Effector memory CD4-positive, alpha-beta T cell (primary cell): Measurements from ENCODE around the gene MYO5B.

Source experiments
- DNase-seq, 3 donors: peaks; one replicate each; pipeline ENCODE4 v3.0.0-alpha.2; 2020
- H3K27ac ChIP-seq: 2 replicates; pipeline ENCODE4 v1.7.0; 2013; ENCODE audit warnings: mild to moderate bottlenecking, low read length, moderate library complexity; ENCODE audit not compliant: insufficient read depth, poor library complexity, severe bottlenecking
- H3K27me3 ChIP-seq: replicated peaks from 2 replicates; pipeline ENCODE4 v1.7.0; 2013; ENCODE audit warnings: mild to moderate bottlenecking, low read length; ENCODE audit not compliant: insufficient read depth, control insufficient read depth, poor library complexity, severe bottlenecking
- H3K36me3 ChIP-seq: 2 replicates; pipeline ENCODE4 v1.7.0; 2013; ENCODE audit warnings: mild to moderate bottlenecking, low read length, moderate library complexity; ENCODE audit not compliant: control insufficient read depth, insufficient read depth
- H3K4me1 ChIP-seq: 2 replicates; pipeline ENCODE4 v1.7.0; 2013; ENCODE audit warnings: low read length, mild to moderate bottlenecking; ENCODE audit not compliant: control insufficient read depth, insufficient read depth, poor library complexity, severe bottlenecking
- H3K4me3 ChIP-seq: 2 replicates; pipeline ENCODE4 v1.7.0; 2013; ENCODE audit warnings: low read length, low read depth, mild to moderate bottlenecking; ENCODE audit not compliant: insufficient read depth, poor library complexity, severe bottlenecking
- H3K9me3 ChIP-seq: 2 replicates; pipeline ENCODE4 v1.7.0; 2013; ENCODE audit warnings: mild to moderate bottlenecking, low read length, moderate library complexity; ENCODE audit not compliant: control insufficient read depth

Gene MYO5B

GRCh38 chr18:49834258-49834657, 360.7 kb downstream of the MYO5B start:
- H3K4me3 ChIP-seq = no peak overlapping the region
- H3K27me3 ChIP-seq = no peaks in the 10 kb centered on the region
- H3K36me3 ChIP-seq = no peaks in the 10 kb centered on the region
- no peaks in the 10 kb centered on the region for H3K4me1 ChIP-seq
- DNase-seq = no peak
- H3K9me3 ChIP-seq = no peaks in the 10 kb centered on the region
- H3K27ac ChIP-seq = no peak overlapping the region

GRCh38 chr18:49833814-49834213, 361.1 kb downstream of the MYO5B start:
- Histone ChIP-seq H3K4me3 (no peak overlapping the region), H3K9me3 (no peaks in the 10 kb centered on the region), H3K27me3 (no peaks in the 10 kb centered on the region), H3K27ac (no peak overlapping the region), H3K36me3 (no peaks in the 10 kb centered on the region), H3K4me1 (no peaks in the 10 kb centered on the region)
- DNase-seq = no peak

- DNase-seq = no peak
- Histone ChIP-seq H3K27me3 (no peaks in the 10 kb centered on the region), H3K27ac (no peak overlapping the region), H3K36me3 (no peaks in the 10 kb centered on the region), H3K4me1 (no peaks in the 10 kb centered on the region), H3K4me3 (no peak overlapping the region), H3K9me3 (no peaks in the 10 kb centered on the region)
Measured at GRCh38 chr18:49832221-49832647, 362.7 kb downstream of the MYO5B start.

- H3K9me3 ChIP-seq = no peaks in the 10 kb centered on the region
- no peak overlapping the region for H3K27ac ChIP-seq
- DNase-seq = no peak
- H3K27me3 ChIP-seq = no peaks in the 10 kb centered on the region
- no peak overlapping the region for H3K4me3 ChIP-seq
- no peaks in the 10 kb centered on the region for H3K36me3 ChIP-seq
- H3K4me1 ChIP-seq = no peaks in the 10 kb centered on the region
Measured at GRCh38 chr18:49827996-49828395, 367.0 kb downstream of the MYO5B start.

GRCh38 chr18:49819823-49820671, 374.9 kb downstream of the MYO5B start:
- Histone ChIP-seq H3K9me3 (no peaks in the 10 kb centered on the region), H3K36me3 (no peaks in the 10 kb centered on the region), H3K4me1 (peaks cover 25% of the 10 kb centered on the region), H3K27ac (peak overlapping the region; percentile 33), H3K4me3 (peak overlapping the region; percentile 33), H3K27me3 (no peaks in the 10 kb centered on the region)
- DNase-seq = peak; percentile 24 to 45 (median 34)

- Histone ChIP-seq H3K36me3 (no peaks in the 10 kb centered on the region), H3K27ac (peak overlapping the region; percentile 33), H3K4me1 (peaks cover 28% of the 10 kb centered on the region), H3K9me3 (no peaks in the 10 kb centered on the region), H3K27me3 (no peaks in the 10 kb centered on the region), H3K4me3 (no peak overlapping the region)
- no peak for DNase-seq
Measured at GRCh38 chr18:49819071-49819662, 375.8 kb downstream of the MYO5B start.

GRCh38 chr18:49817947-49818346, 377.0 kb downstream of the MYO5B start:
- peaks cover 28% of the 10 kb centered on the region for H3K4me1 ChIP-seq
- H3K27me3 ChIP-seq = no peaks in the 10 kb centered on the region
- no peak overlapping the region for H3K27ac ChIP-seq
- H3K36me3 ChIP-seq = no peaks in the 10 kb centered on the region
- DNase-seq = no peak
- no peaks in the 10 kb centered on the region for H3K9me3 ChIP-seq
- H3K4me3 ChIP-seq = no peak overlapping the region

GRCh38 chr18:49815927-49816326, 379.0 kb downstream of the MYO5B start:
- Histone ChIP-seq H3K27ac (no peak overlapping the region), H3K27me3 (no peaks in the 10 kb centered on the region), H3K4me1 (peaks cover 34% of the 10 kb centered on the region), H3K9me3 (no peaks in the 10 kb centered on the region), H3K36me3 (no peaks in the 10 kb centered on the region), H3K4me3 (no peak overlapping the region)
- no peak for DNase-seq

GRCh38 chr18:49814147-49814499, 380.8 kb downstream of the MYO5B start:
- DNase-seq = peak in 1 of 3 donors; percentile 22
- no peaks in the 10 kb centered on the region for H3K27me3 ChIP-seq

More at GRCh38 chr18:49814147-49814499, 380.8 kb downstream of the MYO5B start:
- Histone ChIP-seq H3K4me1 (peaks cover 18% of the 10 kb centered on the region), H3K9me3 (no peaks in the 10 kb centered on the region), H3K4me3 (peak overlapping the region; percentile 74), H3K36me3 (no peaks in the 10 kb centered on the region), H3K27ac (peak overlapping the region; percentile 83)
